HCT116 (cell line): Measurements from ENCODE around the gene SENP3.

Source experiments
- ATF3 ChIP-seq: IDR thresholded peaks from 2 replicates; pipeline ENCODE4 v1.6.1; 2012
- CBX3 ChIP-seq: IDR thresholded peaks from 2 replicates; pipeline ENCODE4 v1.6.1; 2012; ENCODE audit warnings: low read depth
- CEBPB ChIP-seq: IDR thresholded peaks from 2 replicates; pipeline ENCODE4 v1.6.1; 2012; ENCODE audit warnings: low read depth
- EGR1 ChIP-seq: IDR thresholded peaks from 2 replicates; pipeline ENCODE4 v1.6.1; 2012; ENCODE audit warnings: low read depth
- EZH2 ChIP-seq: fragments of 200-600 bp; sonication (generic); IDR thresholded peaks from 2 replicates; pipeline ENCODE4 v1.6.1; 2017; ENCODE audit warnings: antibody characterized with exemption, mixed run types
- EZH2phosphoT487 ChIP-seq: fragments of 200-600 bp; IDR thresholded peaks from 2 replicates; pipeline ENCODE4 v1.6.1; 2018; ENCODE audit warnings: antibody characterized with exemption, borderline replicate concordance
- JUND ChIP-seq: IDR thresholded peaks from 2 replicates; pipeline ENCODE4 v1.6.1; 2012
- POLR2A ChIP-seq: IDR thresholded peaks from 2 replicates; pipeline ENCODE4 v1.7.0; 2011; ENCODE audit warnings: borderline replicate concordance; ENCODE audit not compliant: insufficient read depth, insufficient read length; ENCODE audit errors: extremely low read depth
- POLR2AphosphoS5 ChIP-seq: IDR thresholded peaks from 2 replicates; pipeline ENCODE4 v1.6.1; 2011; ENCODE audit warnings: mild to moderate bottlenecking, low read depth, low read length, moderate library complexity
- SRF ChIP-seq: IDR thresholded peaks from 2 replicates; pipeline ENCODE4 v1.6.1; 2012; ENCODE audit warnings: low read depth
- YY1 ChIP-seq: IDR thresholded peaks from 2 replicates; pipeline ENCODE4 v1.6.1; 2011; ENCODE audit warnings: low read length, low read depth, moderate library complexity, mild to moderate bottlenecking; ENCODE audit not compliant: insufficient replicate concordance; ENCODE audit errors: extremely low read depth
- ZBTB33 ChIP-seq: IDR thresholded peaks from 2 replicates; pipeline ENCODE4 v1.6.1; 2011; ENCODE audit warnings: mild to moderate bottlenecking, low read length, moderate library complexity; ENCODE audit not compliant: insufficient replicate concordance; ENCODE audit errors: extremely low read depth
- ZNF274 ChIP-seq: fragments of 200-500 bp; sonication (Bioruptor generic); IDR thresholded peaks from 2 replicates; pipeline ENCODE4 v1.6.1; 2014; ENCODE audit warnings: mild to moderate bottlenecking, low read depth, low read length, inconsistent platforms
- TF ChIP-seq, protein P1 (sequence below), 3 experiments: fragments of 200-600 bp in 1 of 3; sonication (generic) in 1 of 3; IDR thresholded peaks in 2 of 3; conservative IDR thresholded peaks in 1 of 3; 2 replicates each; pipeline ENCODE4 v1.5.1; 2012 to 2017; ENCODE audit warnings: low read depth in 2 of 3, low read length in 2 of 3, antibody characterized with exemption in 1 of 3, borderline replicate concordance in 1 of 3, control low read depth in 1 of 3, mild to moderate bottlenecking in 1 of 3, mixed read lengths in 1 of 3, mixed run types in 1 of 3, moderate library complexity in 1 of 3; ENCODE audit not compliant: insufficient read depth in 1 of 3

DNA sequence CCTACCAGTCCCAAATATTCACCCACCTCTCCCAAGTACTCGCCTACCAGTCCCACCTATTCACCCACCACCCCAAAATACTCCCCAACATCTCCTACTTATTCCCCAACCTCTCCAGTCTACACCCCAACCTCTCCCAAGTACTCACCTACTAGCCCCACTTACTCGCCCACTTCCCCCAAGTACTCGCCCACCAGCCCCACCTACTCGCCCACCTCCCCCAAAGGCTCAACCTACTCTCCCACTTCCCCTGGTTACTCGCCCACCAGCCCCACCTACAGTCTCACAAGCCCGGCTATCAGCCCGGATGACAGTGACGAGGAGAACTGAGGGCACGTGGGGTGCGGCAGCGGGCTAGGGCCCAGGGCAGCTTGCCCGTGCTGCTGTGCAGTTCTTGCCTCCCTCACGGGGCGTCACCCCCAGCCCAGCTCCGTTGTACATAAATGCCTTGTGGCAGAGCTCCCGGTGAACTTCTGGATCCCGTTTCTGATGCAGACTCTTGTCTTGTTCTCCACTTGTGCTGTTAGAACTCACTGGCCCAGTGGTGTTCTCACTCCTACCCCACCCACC lies 47.8 kb upstream of the SENP3 start:
- TF ChIP-seq POLR2A (no peak), JUND (no peak), CBX3 (no peak), POLR2AphosphoS5 (no peak), YY1 (no peak), EZH2 (no peak), EZH2phosphoT487 (no peak), CEBPB (no peak), ZBTB33 (no peak), SRF (no peak), ZNF274 (no peak), ATF3 (no peak), EGR1 (no peak)
- TF ChIP-seq, protein P1, sequence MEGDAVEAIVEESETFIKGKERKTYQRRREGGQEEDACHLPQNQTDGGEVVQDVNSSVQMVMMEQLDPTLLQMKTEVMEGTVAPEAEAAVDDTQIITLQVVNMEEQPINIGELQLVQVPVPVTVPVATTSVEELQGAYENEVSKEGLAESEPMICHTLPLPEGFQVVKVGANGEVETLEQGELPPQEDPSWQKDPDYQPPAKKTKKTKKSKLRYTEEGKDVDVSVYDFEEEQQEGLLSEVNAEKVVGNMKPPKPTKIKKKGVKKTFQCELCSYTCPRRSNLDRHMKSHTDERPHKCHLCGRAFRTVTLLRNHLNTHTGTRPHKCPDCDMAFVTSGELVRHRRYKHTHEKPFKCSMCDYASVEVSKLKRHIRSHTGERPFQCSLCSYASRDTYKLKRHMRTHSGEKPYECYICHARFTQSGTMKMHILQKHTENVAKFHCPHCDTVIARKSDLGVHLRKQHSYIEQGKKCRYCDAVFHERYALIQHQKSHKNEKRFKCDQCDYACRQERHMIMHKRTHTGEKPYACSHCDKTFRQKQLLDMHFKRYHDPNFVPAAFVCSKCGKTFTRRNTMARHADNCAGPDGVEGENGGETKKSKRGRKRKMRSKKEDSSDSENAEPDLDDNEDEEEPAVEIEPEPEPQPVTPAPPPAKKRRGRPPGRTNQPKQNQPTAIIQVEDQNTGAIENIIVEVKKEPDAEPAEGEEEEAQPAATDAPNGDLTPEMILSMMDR (IDR thresholded peaks at IDR 0.05 in 2 of 3, conservative IDR thresholded peaks at IDR 0.05 in 1 of 3; ENCODE audit: borderline replicate concordance in 1 of 3, insufficient read depth in 1 of 3, low read depth in 2 of 3, low read length in 2 of 3) = no peak
